HCT116 (cell line): ENCODE results near the gene TNFRSF14.

ENCODE experiments used
- CEBPB ChIP-seq: IDR thresholded peaks from 2 replicates; pipeline ENCODE4 v1.6.1; 2012; ENCODE audit warnings: low read depth
- EZH2 ChIP-seq: fragments of 200-600 bp; sonication (generic); IDR thresholded peaks from 2 replicates; pipeline ENCODE4 v1.6.1; 2017; ENCODE audit warnings: antibody characterized with exemption, mixed run types
- POLR2A ChIP-seq: IDR thresholded peaks from 2 replicates; pipeline ENCODE4 v1.7.0; 2011; ENCODE audit warnings: borderline replicate concordance; ENCODE audit not compliant: insufficient read depth, insufficient read length; ENCODE audit errors: extremely low read depth
- TF ChIP-seq, protein P1 (sequence below), 3 experiments: fragments of 200-600 bp in 1 of 3; sonication (generic) in 1 of 3; IDR thresholded peaks in 2 of 3; conservative IDR thresholded peaks in 1 of 3; 2 replicates each; pipeline ENCODE4 v1.5.1; 2012 to 2017; ENCODE audit warnings: low read depth in 2 of 3, low read length in 2 of 3, antibody characterized with exemption in 1 of 3, borderline replicate concordance in 1 of 3, control low read depth in 1 of 3, mild to moderate bottlenecking in 1 of 3, mixed read lengths in 1 of 3, mixed run types in 1 of 3, moderate library complexity in 1 of 3; ENCODE audit not compliant: insufficient read depth in 1 of 3

DNA sequence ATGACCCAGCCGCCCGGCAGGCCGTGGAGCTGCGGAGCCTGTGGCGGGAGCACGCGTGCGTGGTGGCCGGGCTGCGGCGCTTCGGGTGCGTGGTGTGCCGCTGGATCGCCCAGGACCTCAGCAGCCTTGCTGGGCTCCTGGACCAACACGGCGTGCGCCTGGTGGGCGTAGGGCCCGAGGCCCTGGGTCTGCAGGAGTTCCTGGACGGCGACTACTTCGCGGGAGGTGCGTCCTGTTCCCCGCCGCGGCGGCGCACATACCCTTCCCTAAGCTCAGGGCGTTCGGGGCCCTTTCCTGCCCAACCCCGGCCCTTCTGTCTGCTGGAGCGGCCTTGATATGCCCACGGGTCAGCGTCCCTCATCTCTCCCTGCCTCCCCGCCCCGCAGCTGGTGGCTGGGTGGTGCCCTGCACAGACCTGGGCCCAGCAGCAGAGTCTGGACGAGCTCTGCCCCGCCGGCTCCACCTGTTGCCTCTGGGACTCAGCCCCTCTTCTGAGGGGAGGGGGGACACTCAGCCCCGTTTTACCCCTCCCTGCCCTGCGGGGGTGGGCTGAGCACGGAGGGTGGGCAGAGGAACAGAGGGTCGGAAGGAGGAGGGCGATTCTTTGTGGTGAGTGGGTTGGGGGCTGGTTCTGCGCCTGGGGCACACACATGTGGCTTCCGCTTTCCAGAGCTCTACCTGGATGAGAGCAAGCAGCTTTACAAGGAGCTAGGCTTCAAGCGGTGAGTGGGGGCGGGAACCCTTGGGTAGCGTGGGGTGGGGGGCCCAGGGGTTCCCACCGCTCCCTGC, 31.1 kb downstream of the TNFRSF14 start:
- TF ChIP-seq POLR2A: no peak
- TF ChIP-seq, protein P1, sequence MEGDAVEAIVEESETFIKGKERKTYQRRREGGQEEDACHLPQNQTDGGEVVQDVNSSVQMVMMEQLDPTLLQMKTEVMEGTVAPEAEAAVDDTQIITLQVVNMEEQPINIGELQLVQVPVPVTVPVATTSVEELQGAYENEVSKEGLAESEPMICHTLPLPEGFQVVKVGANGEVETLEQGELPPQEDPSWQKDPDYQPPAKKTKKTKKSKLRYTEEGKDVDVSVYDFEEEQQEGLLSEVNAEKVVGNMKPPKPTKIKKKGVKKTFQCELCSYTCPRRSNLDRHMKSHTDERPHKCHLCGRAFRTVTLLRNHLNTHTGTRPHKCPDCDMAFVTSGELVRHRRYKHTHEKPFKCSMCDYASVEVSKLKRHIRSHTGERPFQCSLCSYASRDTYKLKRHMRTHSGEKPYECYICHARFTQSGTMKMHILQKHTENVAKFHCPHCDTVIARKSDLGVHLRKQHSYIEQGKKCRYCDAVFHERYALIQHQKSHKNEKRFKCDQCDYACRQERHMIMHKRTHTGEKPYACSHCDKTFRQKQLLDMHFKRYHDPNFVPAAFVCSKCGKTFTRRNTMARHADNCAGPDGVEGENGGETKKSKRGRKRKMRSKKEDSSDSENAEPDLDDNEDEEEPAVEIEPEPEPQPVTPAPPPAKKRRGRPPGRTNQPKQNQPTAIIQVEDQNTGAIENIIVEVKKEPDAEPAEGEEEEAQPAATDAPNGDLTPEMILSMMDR (IDR thresholded peaks at IDR 0.05 in 2 of 3, conservative IDR thresholded peaks at IDR 0.05 in 1 of 3; ENCODE audit: borderline replicate concordance in 1 of 3, insufficient read depth in 1 of 3, low read depth in 2 of 3, low read length in 2 of 3): no peak
- no peak for TF ChIP-seq EZH2
- TF ChIP-seq CEBPB: no peak
